ENCODE data around the gene TP73. TPM values are rescaled to one million over a fixed set of nuclear protein-coding genes. Genes with fewer than 3 reads are reported as not detected.

TP73 gene
- total RNA-seq, 2 experiments from 2014 or later: not detected

DNA sequence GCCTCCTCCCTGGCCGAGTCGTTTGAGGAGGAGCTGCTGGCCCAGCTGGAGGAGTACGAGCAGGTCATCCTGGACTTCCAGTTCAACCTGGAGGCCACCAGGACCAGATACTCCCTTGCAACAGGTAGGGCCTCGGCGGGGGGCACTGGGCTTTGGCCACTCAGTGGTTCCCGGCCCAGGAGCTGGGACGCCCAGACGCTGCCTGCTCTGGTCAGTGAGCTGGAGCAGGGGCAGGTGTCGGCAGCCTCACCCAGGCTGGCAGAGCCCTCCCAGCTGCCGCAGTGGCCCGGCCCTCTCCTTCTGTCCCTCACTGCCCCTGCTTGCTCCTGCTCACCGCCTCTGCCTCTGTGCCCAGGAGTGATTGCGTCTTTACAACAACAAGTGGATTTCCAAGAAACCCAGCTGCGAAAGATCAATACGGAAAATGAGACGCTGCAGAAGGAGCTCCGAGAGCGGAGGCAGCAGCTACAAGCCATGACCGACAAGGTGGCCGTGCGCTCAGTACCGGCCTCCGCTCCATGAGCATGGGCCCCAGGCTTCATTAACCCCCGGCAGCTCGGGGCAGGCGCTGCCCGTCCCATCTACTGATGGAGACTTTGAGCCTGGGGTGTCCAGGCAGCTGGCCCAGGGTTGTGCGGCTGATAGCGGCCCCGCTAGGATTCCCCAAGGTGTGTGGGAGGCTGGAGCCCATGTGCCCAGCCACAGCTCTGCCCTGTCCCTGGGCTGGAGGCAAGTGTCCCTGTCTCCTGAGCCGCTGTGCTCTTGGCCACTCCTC, 111.2 kb downstream of the TP73 start:
- no peaks in the 10 kb centered on the region for H3K4me1 ChIP-seq (ENCODE audit: insufficient read depth, low read length)
- H3K27me3 ChIP-seq (ENCODE audit: control insufficient read depth in 1 of 2, insufficient read depth in 2 of 2, low read length in 2 of 2): peaks cover 7 to 20% of the 10 kb centered on the region in 2 experiments
- TF ChIP-seq, protein P1, sequence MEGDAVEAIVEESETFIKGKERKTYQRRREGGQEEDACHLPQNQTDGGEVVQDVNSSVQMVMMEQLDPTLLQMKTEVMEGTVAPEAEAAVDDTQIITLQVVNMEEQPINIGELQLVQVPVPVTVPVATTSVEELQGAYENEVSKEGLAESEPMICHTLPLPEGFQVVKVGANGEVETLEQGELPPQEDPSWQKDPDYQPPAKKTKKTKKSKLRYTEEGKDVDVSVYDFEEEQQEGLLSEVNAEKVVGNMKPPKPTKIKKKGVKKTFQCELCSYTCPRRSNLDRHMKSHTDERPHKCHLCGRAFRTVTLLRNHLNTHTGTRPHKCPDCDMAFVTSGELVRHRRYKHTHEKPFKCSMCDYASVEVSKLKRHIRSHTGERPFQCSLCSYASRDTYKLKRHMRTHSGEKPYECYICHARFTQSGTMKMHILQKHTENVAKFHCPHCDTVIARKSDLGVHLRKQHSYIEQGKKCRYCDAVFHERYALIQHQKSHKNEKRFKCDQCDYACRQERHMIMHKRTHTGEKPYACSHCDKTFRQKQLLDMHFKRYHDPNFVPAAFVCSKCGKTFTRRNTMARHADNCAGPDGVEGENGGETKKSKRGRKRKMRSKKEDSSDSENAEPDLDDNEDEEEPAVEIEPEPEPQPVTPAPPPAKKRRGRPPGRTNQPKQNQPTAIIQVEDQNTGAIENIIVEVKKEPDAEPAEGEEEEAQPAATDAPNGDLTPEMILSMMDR (IDR thresholded peaks at IDR 0.05): no peak
- intact Hi-C loops (cut with DNase I, micrococcal nuclease): no loop called here
- peaks cover 0 to 15% of the 10 kb centered on the region in 2 experiments for H3K9me3 ChIP-seq (ENCODE audit: control insufficient read depth in 1 of 2, insufficient read depth in 1 of 2, low read length in 2 of 2)
- Mint-ChIP-seq H3K4me3 (no peak overlapping the region), H3K4me1 (ENCODE audit: low read depth) (no peaks in the 10 kb centered on the region), H3K27ac (no peak overlapping the region), H3K36me3 (ENCODE audit: low read depth) (no peaks in the 10 kb centered on the region), H3K9me3 (no peaks in the 10 kb centered on the region), H3K27me3 (peaks cover 39% of the 10 kb centered on the region)
- DNase-seq (peak in 1 of 14 experiments; percentile 11), ATAC-seq (ENCODE audit: poor library complexity) (no peak)
- H3K27ac ChIP-seq (ENCODE audit: low read depth in 1 of 2, low read length in 2 of 2): no peak overlapping the region
- ChIA-PET CTCF (no interaction called here), POLR2A (no interaction called here)
- no peaks in the 10 kb centered on the region for H3K36me3 ChIP-seq (ENCODE audit: insufficient read depth, low read length)
- no peak overlapping the region for H3K4me3 ChIP-seq (ENCODE audit: low read length)

DNA sequence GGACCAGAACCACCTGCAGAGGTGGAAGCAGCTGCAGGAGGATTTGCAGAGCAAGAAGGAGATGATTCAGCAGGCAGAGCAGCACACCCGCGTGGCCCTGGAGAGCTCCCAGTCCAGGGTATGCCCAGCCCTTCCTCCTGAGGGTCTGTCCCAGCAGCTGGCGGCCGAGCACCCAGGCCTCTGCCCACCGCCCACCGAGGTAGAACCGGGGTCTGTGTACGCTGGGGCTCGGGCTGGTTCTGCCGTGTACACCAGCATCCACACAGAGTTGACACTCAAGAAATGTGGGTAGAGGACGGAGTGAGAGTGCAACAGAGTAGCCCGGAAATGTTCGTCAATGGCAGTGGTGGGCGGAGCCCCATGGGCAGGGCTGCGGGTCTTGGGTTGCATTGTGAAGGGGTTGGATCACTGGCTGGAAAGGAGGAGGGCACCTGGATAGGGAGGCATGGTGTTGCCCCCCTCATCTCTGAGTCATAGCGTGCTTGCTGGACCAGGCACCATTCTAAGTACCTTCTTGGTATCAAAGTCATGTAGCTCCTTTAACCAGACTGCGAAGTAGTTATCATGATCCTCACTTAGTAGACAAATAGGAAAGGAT, 115.1 kb downstream of the TP73 start:
- ChIA-PET POLR2A (interaction anchor here (0.5 to 1.2 kb wide), 2 partner anchors 26 to 37 kb away, joined by 3 read pairs; no protein-coding TSS in a partner anchor), CTCF (no interaction called here)
- Mint-ChIP-seq H3K36me3 (ENCODE audit: low read depth) (no peaks in the 10 kb centered on the region), H3K9me3 (no peaks in the 10 kb centered on the region), H3K27me3 (peaks cover 20% of the 10 kb centered on the region), H3K4me1 (ENCODE audit: low read depth) (no peaks in the 10 kb centered on the region), H3K4me3 (no peak overlapping the region), H3K27ac (no peak overlapping the region)
- Histone ChIP-seq H3K27ac (ENCODE audit: low read depth in 1 of 2, low read length in 2 of 2) (no peak overlapping the region), H3K4me1 (ENCODE audit: insufficient read depth, low read length) (peaks cover 13% of the 10 kb centered on the region), H3K36me3 (ENCODE audit: insufficient read depth, low read length) (no peaks in the 10 kb centered on the region), H3K9me3 (ENCODE audit: control insufficient read depth in 1 of 2, insufficient read depth in 1 of 2, low read length in 2 of 2) (peaks cover 0 to 5% of the 10 kb centered on the region in 2 experiments), H3K27me3 (ENCODE audit: control insufficient read depth in 1 of 2, insufficient read depth in 2 of 2, low read length in 2 of 2) (peaks cover 0 to 3% of the 10 kb centered on the region in 2 experiments), H3K4me3 (ENCODE audit: low read length) (no peak overlapping the region)
- TF ChIP-seq, protein P1 (IDR thresholded peaks at IDR 0.05): no peak
- intact Hi-C loops (cut with DNase I, micrococcal nuclease): no loop called here
- ATAC-seq (ENCODE audit: poor library complexity) (no peak), DNase-seq (no peak)

DNA sequence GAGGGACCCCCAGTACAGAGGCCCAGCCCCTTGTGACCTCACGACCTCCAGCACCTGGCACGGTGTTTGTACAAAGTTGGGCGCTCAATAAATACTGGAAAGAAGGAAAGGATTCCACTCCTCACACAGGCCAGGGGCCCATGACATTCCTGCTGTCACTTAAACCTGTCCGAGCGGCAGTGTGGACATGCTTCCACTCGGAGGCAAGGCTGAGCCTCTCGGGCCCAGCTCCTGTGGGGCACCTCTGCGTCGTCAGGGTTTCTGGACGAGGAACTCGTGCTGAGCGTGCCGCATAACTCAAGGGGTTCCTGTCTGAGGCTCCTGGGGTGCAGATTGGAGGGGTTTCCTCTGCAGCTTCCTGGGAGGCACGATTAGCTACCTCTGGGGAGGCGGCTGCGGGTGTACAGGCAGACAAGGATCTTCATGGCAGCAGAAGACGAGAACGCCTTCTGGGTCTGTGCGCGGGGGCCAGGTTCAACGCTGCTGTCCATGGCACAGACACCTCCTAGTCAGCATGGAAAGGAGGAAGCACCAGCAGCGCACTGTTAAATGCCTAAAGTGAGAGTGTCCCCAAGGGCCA, 116.6 kb downstream of the TP73 start:
- Mint-ChIP-seq H3K9me3 (no peaks in the 10 kb centered on the region), H3K27ac (no peak overlapping the region), H3K27me3 (peaks cover 19% of the 10 kb centered on the region), H3K36me3 (ENCODE audit: low read depth) (no peaks in the 10 kb centered on the region), H3K4me3 (no peak overlapping the region), H3K4me1 (ENCODE audit: low read depth) (no peaks in the 10 kb centered on the region)
- DNase-seq: peak in 1 of 14 experiments; percentile 10
- H3K27ac ChIP-seq (ENCODE audit: low read depth in 1 of 2, low read length in 2 of 2): no peak overlapping the region
- ChIA-PET CTCF (no interaction called here), POLR2A (no interaction called here)
- no peaks in the 10 kb centered on the region for H3K36me3 ChIP-seq (ENCODE audit: insufficient read depth, low read length)
- no peak for ATAC-seq (ENCODE audit: poor library complexity)
- intact Hi-C loops (cut with DNase I, micrococcal nuclease): no loop called here
- no peak overlapping the region for H3K4me3 ChIP-seq (ENCODE audit: low read length)
- peaks cover 21% of the 10 kb centered on the region for H3K4me1 ChIP-seq (ENCODE audit: insufficient read depth, low read length)
- H3K9me3 ChIP-seq (ENCODE audit: control insufficient read depth in 1 of 2, insufficient read depth in 1 of 2, low read length in 2 of 2): no peaks in the 10 kb centered on the region
- no peaks in the 10 kb centered on the region for H3K27me3 ChIP-seq (ENCODE audit: control insufficient read depth in 1 of 2, insufficient read depth in 2 of 2, low read length in 2 of 2)
- TF ChIP-seq, protein P1 (IDR thresholded peaks at IDR 0.05): no peak
